ENCODE results near the gene NDC80. TPM values are rescaled to one million over a fixed set of nuclear protein-coding genes. Genes with fewer than 3 reads are reported as not detected.
"Not testable (repeated sequence)": the region's sequence is repeated elsewhere in the genome, so short reads cannot be mapped to it uniquely, and the experiment has no call there.

Gene NDC80
- total RNA-seq (1 to 10 TPM; 3.8 to 6.2 TPM), polyA plus RNA-seq (1 to 10 TPM; 2.1 to 6.4 TPM)

- H3K36me3 Mint-ChIP-seq: peaks cover 4 to 25% of the 10 kb centered on the region in 2 donors
- POLR2A ChIA-PET (ENCODE audit: partially characterized antibody): interaction anchor here (0.6 to 8.6 kb wide), 25 partner anchors 9 to 1023 kb away, joined by 3 to 261 read pairs (median 4); partner anchors contain the start of gene SMCHD1
- H3K9me3 Mint-ChIP-seq: peaks cover 0 to 8% (median 0%) of the 10 kb centered on the region in 8 donors
Observed at GRCh38 chr18:2571200-2572170, at the start of gene NDC80, which contains the start of gene METTL4. NDC80 (plus strand) TSS chr18:2571557; CDS start chr18:2572986, 1,429 bp downstream. METTL4 (minus strand) TSS chr18:2571505; CDS start chr18:2567216, 4,289 bp downstream.

GRCh38 chr18:2522112-2522511 is 49.2 kb upstream of the NDC80 start:
- no peak overlapping the region for H3K4me3 Mint-ChIP-seq
- intact Hi-C loops (cut with micrococcal nuclease): no loop called here

More at GRCh38 chr18:2571200-2572170, at the start of gene NDC80, which contains the start of gene METTL4:
- H3K36me3 ChIP-seq (ENCODE audit: insufficient read depth, low read length): no peaks in the 10 kb centered on the region
- CTCF ChIA-PET (ENCODE audit: partially characterized antibody): interaction anchor here (1.0 to 3.1 kb wide), 10 partner anchors 16 to 491 kb away, joined by 3 to 28 read pairs (median 4); partner anchors contain the start of gene SMCHD1
- no peaks in the 10 kb centered on the region for H3K27me3 Mint-ChIP-seq
- H3K4me1 Mint-ChIP-seq: peaks cover 42 to 74% (median 56%) of the 10 kb centered on the region in 4 donors
- peak within 1 kb of the TSS; percentile 80 to 88 for H3K4me3 ChIP-seq (ENCODE audit: low read length in 2 of 2)
- no peaks in the 10 kb centered on the region for H3K9me3 ChIP-seq (ENCODE audit: control insufficient read depth in 1 of 2, low read length in 2 of 2)
- peak within 1 kb of the TSS; percentile 99 to 100 (median 100) for H3K4me3 Mint-ChIP-seq
- H3K27ac ChIP-seq (ENCODE audit: low read depth, low read length): peak within 1 kb of the TSS; percentile 99
- peaks cover 44% of the 10 kb centered on the region for H3K4me1 ChIP-seq (ENCODE audit: insufficient read depth, low read length)
- DNase-seq: peak; percentile 84 to 91 (median 85)
- H3K27ac Mint-ChIP-seq: peak within 1 kb of the TSS; percentile 99 to 100 (median 100)
- H3K27me3 ChIP-seq (ENCODE audit: insufficient read depth, low read length): no peaks in the 10 kb centered on the region
- intact Hi-C loops (cut with micrococcal nuclease): loop anchor here (1.0 to 2.0 kb wide), 5 partner anchors 17 to 675 kb away; partner anchors contain the start of genes MYL12A and SMCHD1

GRCh38 chr18:2524794-2525198 is 46.6 kb upstream of the NDC80 start:
- CTCF ChIA-PET (ENCODE audit: partially characterized antibody): interaction anchor here (0.9 kb wide), 1 partner anchor 11 kb away, joined by 4 read pairs; no protein-coding TSS in a partner anchor
- POLR2A ChIA-PET (ENCODE audit: partially characterized antibody): not testable (repeated sequence)

More at GRCh38 chr18:2522112-2522511, 49.2 kb upstream of the NDC80 start:
- POLR2A ChIA-PET (ENCODE audit: partially characterized antibody): no interaction called here
- DNase-seq: no peak
- H3K27ac ChIP-seq (ENCODE audit: low read depth, low read length): no peak overlapping the region
- H3K27me3 Mint-ChIP-seq: no peaks in the 10 kb centered on the region
- no peaks in the 10 kb centered on the region for H3K9me3 ChIP-seq (ENCODE audit: control insufficient read depth in 1 of 2, low read length in 2 of 2)
- peaks cover 0 to 4% (median under 1%) of the 10 kb centered on the region in 4 donors for H3K4me1 Mint-ChIP-seq
- no peaks in the 10 kb centered on the region for H3K4me1 ChIP-seq (ENCODE audit: insufficient read depth, low read length)
- H3K9me3 Mint-ChIP-seq: no peaks in the 10 kb centered on the region
- no peaks in the 10 kb centered on the region for H3K36me3 ChIP-seq (ENCODE audit: insufficient read depth, low read length)
- H3K36me3 Mint-ChIP-seq: peaks cover 2 to 16% of the 10 kb centered on the region in 2 donors
- H3K27me3 ChIP-seq (ENCODE audit: insufficient read depth, low read length): no peaks in the 10 kb centered on the region
- CTCF ChIA-PET (ENCODE audit: partially characterized antibody): interaction anchor here (2.0 kb wide), 1 partner anchor 11 kb away, joined by 5 read pairs; no protein-coding TSS in a partner anchor
- H3K4me3 ChIP-seq (ENCODE audit: low read length in 2 of 2): no peak overlapping the region
- no peak overlapping the region for H3K27ac Mint-ChIP-seq

GRCh38 chr18:2526329-2526728 is 45.0 kb upstream of the NDC80 start:
- CTCF ChIA-PET (ENCODE audit: partially characterized antibody): interaction anchor here (1.1 kb wide), 1 partner anchor 16 kb away, joined by 3 read pairs; no protein-coding TSS in a partner anchor
- no peak overlapping the region for H3K4me3 ChIP-seq (ENCODE audit: low read length in 2 of 2)
- intact Hi-C loops (cut with micrococcal nuclease): no loop called here
- Mint-ChIP-seq H3K36me3 (peaks cover 4 to 16% of the 10 kb centered on the region in 2 donors), H3K27me3 (no peaks in the 10 kb centered on the region), H3K4me3 (no peak overlapping the region), H3K27ac (no peak overlapping the region), H3K9me3 (no peaks in the 10 kb centered on the region), H3K4me1 (peaks cover 0 to 4% (median 0%) of the 10 kb centered on the region in 4 donors)
- H3K9me3 ChIP-seq (ENCODE audit: control insufficient read depth in 1 of 2, low read length in 2 of 2): no peaks in the 10 kb centered on the region
- no peak overlapping the region for H3K27ac ChIP-seq (ENCODE audit: low read depth, low read length)
- POLR2A ChIA-PET (ENCODE audit: partially characterized antibody): no interaction called here
- no peaks in the 10 kb centered on the region for H3K36me3 ChIP-seq (ENCODE audit: insufficient read depth, low read length)
- H3K4me1 ChIP-seq (ENCODE audit: insufficient read depth, low read length): no peaks in the 10 kb centered on the region
- no peak for DNase-seq
- no peaks in the 10 kb centered on the region for H3K27me3 ChIP-seq (ENCODE audit: insufficient read depth, low read length)

More at GRCh38 chr18:2524794-2525198, 46.6 kb upstream of the NDC80 start:
- H3K9me3 Mint-ChIP-seq; H3K27me3 ChIP-seq (ENCODE audit: insufficient read depth, low read length); H3K9me3 ChIP-seq (ENCODE audit: control insufficient read depth in 1 of 2, low read length in 2 of 2); H3K4me1 Mint-ChIP-seq; H3K4me3 ChIP-seq (ENCODE audit: low read length in 2 of 2); H3K27ac ChIP-seq (ENCODE audit: low read depth, low read length); DNase-seq; H3K36me3 ChIP-seq (ENCODE audit: insufficient read depth, low read length); intact Hi-C loops (cut with micrococcal nuclease); H3K4me1 ChIP-seq (ENCODE audit: insufficient read depth, low read length); H3K4me3 Mint-ChIP-seq; H3K27me3 Mint-ChIP-seq: not testable (repeated sequence)
- H3K27ac Mint-ChIP-seq: peak overlapping the region in 1 of 7 donors; percentile 38
- H3K36me3 Mint-ChIP-seq: peaks cover 0 to 12% of the 10 kb centered on the region in 2 donors

- DNase-seq: no peak
- Histone ChIP-seq H3K27me3 (ENCODE audit: insufficient read depth, low read length) (no peaks in the 10 kb centered on the region), H3K9me3 (ENCODE audit: control insufficient read depth in 1 of 2, low read length in 2 of 2) (no peaks in the 10 kb centered on the region), H3K4me1 (ENCODE audit: insufficient read depth, low read length) (no peaks in the 10 kb centered on the region), H3K36me3 (ENCODE audit: insufficient read depth, low read length) (no peaks in the 10 kb centered on the region), H3K4me3 (ENCODE audit: low read length in 2 of 2) (no peak overlapping the region), H3K27ac (ENCODE audit: low read depth, low read length) (no peak overlapping the region)
- H3K36me3 Mint-ChIP-seq: peaks cover 16 to 25% of the 10 kb centered on the region in 2 donors
- H3K27ac Mint-ChIP-seq: peak overlapping the region in 2 of 7 donors; percentile 5 to 56
- POLR2A ChIA-PET (ENCODE audit: partially characterized antibody): no interaction called here
- CTCF ChIA-PET (ENCODE audit: partially characterized antibody): no interaction called here
- intact Hi-C loops (cut with micrococcal nuclease): no loop called here
- H3K27me3 Mint-ChIP-seq: no peaks in the 10 kb centered on the region
- no peak overlapping the region for H3K4me3 Mint-ChIP-seq
- H3K4me1 Mint-ChIP-seq: no peaks in the 10 kb centered on the region
- H3K9me3 Mint-ChIP-seq: peaks cover 0 to 3% (median 0%) of the 10 kb centered on the region in 8 donors
Observed at GRCh38 chr18:2529154-2529553, 42.2 kb upstream of the NDC80 start.

- no peak overlapping the region for H3K4me3 Mint-ChIP-seq
- intact Hi-C loops (cut with micrococcal nuclease): no loop called here
- ChIA-PET CTCF (ENCODE audit: partially characterized antibody) (interaction anchor here (1.0 to 2.4 kb wide), 2 partner anchors 10 to 15 kb away, joined by 4 to 6 read pairs; no protein-coding TSS in a partner anchor), POLR2A (ENCODE audit: partially characterized antibody) (no interaction called here)
- Histone ChIP-seq H3K4me1 (ENCODE audit: insufficient read depth, low read length) (no peaks in the 10 kb centered on the region), H3K36me3 (ENCODE audit: insufficient read depth, low read length) (no peaks in the 10 kb centered on the region), H3K9me3 (ENCODE audit: control insufficient read depth in 1 of 2, low read length in 2 of 2) (no peaks in the 10 kb centered on the region), H3K4me3 (ENCODE audit: low read length in 2 of 2) (no peak overlapping the region), H3K27me3 (ENCODE audit: insufficient read depth, low read length) (no peaks in the 10 kb centered on the region), H3K27ac (ENCODE audit: low read depth, low read length) (no peak overlapping the region)
- H3K27me3 Mint-ChIP-seq: no peaks in the 10 kb centered on the region
- peaks cover 0 to 3% (median 0%) of the 10 kb centered on the region in 8 donors for H3K9me3 Mint-ChIP-seq
- peaks cover 37 to 40% of the 10 kb centered on the region in 2 donors for H3K36me3 Mint-ChIP-seq
- DNase-seq: no peak
- H3K4me1 Mint-ChIP-seq: no peaks in the 10 kb centered on the region
- no peak overlapping the region for H3K27ac Mint-ChIP-seq
Observed at GRCh38 chr18:2531751-2532150, 39.6 kb upstream of the NDC80 start.

- no peak overlapping the region for H3K4me3 ChIP-seq (ENCODE audit: low read length in 2 of 2)
- intact Hi-C loops (cut with micrococcal nuclease): no loop called here
- DNase-seq: no peak
- H3K27me3 ChIP-seq (ENCODE audit: insufficient read depth, low read length): no peaks in the 10 kb centered on the region
- Mint-ChIP-seq H3K4me3 (no peak overlapping the region), H3K27ac (no peak overlapping the region), H3K36me3 (peaks cover 41 to 44% of the 10 kb centered on the region in 2 donors), H3K4me1 (no peaks in the 10 kb centered on the region), H3K27me3 (no peaks in the 10 kb centered on the region), H3K9me3 (peaks cover 0 to 3% (median 0%) of the 10 kb centered on the region in 8 donors)
- H3K27ac ChIP-seq (ENCODE audit: low read depth, low read length): no peak overlapping the region
- H3K36me3 ChIP-seq (ENCODE audit: insufficient read depth, low read length): no peaks in the 10 kb centered on the region
- ChIA-PET POLR2A (ENCODE audit: partially characterized antibody) (no interaction called here), CTCF (ENCODE audit: partially characterized antibody) (interaction anchor here (1.0 to 2.4 kb wide), 2 partner anchors 9 to 14 kb away, joined by 4 to 6 read pairs; no protein-coding TSS in a partner anchor)
- H3K9me3 ChIP-seq (ENCODE audit: control insufficient read depth in 1 of 2, low read length in 2 of 2): no peaks in the 10 kb centered on the region
- H3K4me1 ChIP-seq (ENCODE audit: insufficient read depth, low read length): no peaks in the 10 kb centered on the region
Observed at GRCh38 chr18:2532797-2533196, 38.6 kb upstream of the NDC80 start.

All from CD4-positive, alpha-beta memory T cell (primary cell).